Small intestine (tissue), 7 donors: ENCODE measurements around the gene ZEB1. TPM values are rescaled to one million over a fixed set of nuclear protein-coding genes. Genes with fewer than 3 reads are reported as not detected.
A peak's percentile ranks its signal among the peaks of the same experiment; 100 is the strongest.
"Not testable (repeated sequence)": the region's sequence is repeated elsewhere in the genome, so short reads cannot be mapped to it uniquely, and the experiment has no call there.

Source experiments
- DNase-seq, 2 donors: peaks; one replicate each; pipeline versions ENCODE4 v3.0.0 to v3.0.0-alpha.2; 2013
- FAIRE-seq: peaks from 2 replicates; lab custom pipeline; 2012; peaks lifted over from hg19 to GRCh38; lab: Jason Lieb, UNC
- H3K27ac ChIP-seq, 3 donors: one replicate each; pipeline ENCODE4 v1.5.1; 2013; ENCODE audit warnings: low read length in 2 of 3, mild to moderate bottlenecking in 2 of 3, control low read depth in 1 of 3, inconsistent platforms in 1 of 3, low read depth in 1 of 3, moderate library complexity in 1 of 3
- H3K27me3 ChIP-seq, 3 donors: one replicate each; pipeline ENCODE4 v1.6.1; 2013; ENCODE audit warnings: low read length in 3 of 3, inconsistent platforms in 1 of 3; ENCODE audit not compliant: control insufficient read depth in 3 of 3, insufficient read depth in 3 of 3
- H3K36me3 ChIP-seq, 3 donors: one replicate each; pipeline ENCODE4 v1.6.1; 2013; ENCODE audit warnings: low read length in 3 of 3, inconsistent platforms in 1 of 3, low read depth in 1 of 3, mild to moderate bottlenecking in 1 of 3, moderate library complexity in 1 of 3; ENCODE audit not compliant: control insufficient read depth in 3 of 3, insufficient read depth in 2 of 3
- H3K4me1 ChIP-seq, 3 donors: one replicate each; pipeline ENCODE4 v1.6.1; 2013; ENCODE audit warnings: low read length in 2 of 3, inconsistent platforms in 1 of 3, low read depth in 1 of 3, mild to moderate bottlenecking in 1 of 3, moderate library complexity in 1 of 3; ENCODE audit not compliant: control insufficient read depth in 3 of 3, insufficient read depth in 2 of 3
- H3K4me3 ChIP-seq, 3 donors: one replicate each; pipeline ENCODE4 v1.5.1; 2013; ENCODE audit warnings: low read length in 3 of 3, control low read depth in 1 of 3, inconsistent platforms in 1 of 3, low read depth in 1 of 3, mild to moderate bottlenecking in 1 of 3, moderate library complexity in 1 of 3
- H3K9me3 ChIP-seq, 2 donors: one replicate each; pipeline ENCODE4 v1.6.1; 2013; ENCODE audit warnings: low read depth in 1 of 2, low read length in 1 of 2; ENCODE audit not compliant: control insufficient read depth in 2 of 2, insufficient read depth in 1 of 2
- WGBS, 3 donors: extraction: QIAGEN DNeasy Blood & Tissue Kit; methylation state at CpG; one replicate each; pipeline ENCODE4 v1.1.7; 2013; 5-methylcytosine and 5-hydroxymethylcytosine counted together
- polyA plus RNA-seq, 4 donors: library from polyadenylated mRNA; stranded (reverse) in 3 of 4; unstranded in 1 of 4; fragments of 200-250 nt in 3 of 4; fragments of 120-200 nt in 1 of 4; gene quantifications; one replicate each; pipeline versions ENCODE4 v1.2.1 to v1.2.3, GENCODE V29; 2013
- donor health status: healthy with polysubstance abuse.
- donor health status: control.
- donor health status: control.
- donor health status: Bipolar disorder and iron deficiency.
- donor health status: healthy.

ZEB1 gene
- polyA plus RNA-seq, 4 donors = 2.7 to 10.4 (median 6.9) TPM

GRCh38 chr10:31364238-31364637 is 45.2 kb downstream of the ZEB1 start:
- H3K4me1 ChIP-seq, H3K36me3 ChIP-seq, H3K4me3 ChIP-seq, FAIRE-seq, DNase-seq, H3K27ac ChIP-seq, H3K27me3 ChIP-seq: not testable (repeated sequence)
- peaks cover 0 to 15% of the 10 kb centered on the region in 2 donors for H3K9me3 ChIP-seq
- 96 to 98% (median 96%) methylated on average over 13 of the region's 13 CpGs for WGBS, 3 donors

- Histone ChIP-seq H3K36me3 (peaks cover 0 to 4% (median 0%) of the 10 kb centered on the region in 3 donors), H3K27me3 (no peaks in the 10 kb centered on the region), H3K27ac (no peak overlapping the region), H3K9me3 (peaks cover 0 to 13% of the 10 kb centered on the region in 2 donors), H3K4me3 (no peak overlapping the region), H3K4me1 (no peaks in the 10 kb centered on the region)
- WGBS, 3 donors = 91 to 95% (median 91%) methylated on average over 4 of the region's 4 CpGs
- FAIRE-seq = no peak
- no peak for DNase-seq
These were observed 47.7 kb downstream of the ZEB1 start for GRCh38 chr10:31366703-31367102.

GRCh38 chr10:31368724-31369123 is 49.7 kb downstream of the ZEB1 start:
- no peak for FAIRE-seq
- Histone ChIP-seq H3K27me3 (no peaks in the 10 kb centered on the region), H3K9me3 (no peaks in the 10 kb centered on the region), H3K27ac (no peak overlapping the region), H3K36me3 (no peaks in the 10 kb centered on the region), H3K4me1 (no peaks in the 10 kb centered on the region), H3K4me3 (no peak overlapping the region)
- no peak for DNase-seq

GRCh38 chr10:31372439-31372838 is 53.4 kb downstream of the ZEB1 start:
- DNase-seq (no peak), FAIRE-seq (no peak)
- H3K4me1 ChIP-seq = no peaks in the 10 kb centered on the region
- whole genome bisulfite sequencing, 3 donors = 70 to 86% (median 73%) methylated on average over 3 of the region's 3 CpGs
- no peaks in the 10 kb centered on the region for H3K27me3 ChIP-seq
- no peaks in the 10 kb centered on the region for H3K9me3 ChIP-seq
- no peak overlapping the region for H3K27ac ChIP-seq
- no peak overlapping the region for H3K4me3 ChIP-seq
- no peaks in the 10 kb centered on the region for H3K36me3 ChIP-seq

GRCh38 chr10:31374146-31374696 is 55.2 kb downstream of the ZEB1 start:
- FAIRE-seq = no peak
- no peaks in the 10 kb centered on the region for H3K27me3 ChIP-seq
- no peak overlapping the region for H3K4me3 ChIP-seq
- WGBS, 3 donors = 80 to 88% (median 80%) methylated on average over 2 of the region's 2 CpGs
- DNase-seq = no peak
- no peaks in the 10 kb centered on the region for H3K36me3 ChIP-seq
- no peak overlapping the region for H3K27ac ChIP-seq
- H3K9me3 ChIP-seq = no peaks in the 10 kb centered on the region
- H3K4me1 ChIP-seq = no peaks in the 10 kb centered on the region

GRCh38 chr10:31381171-31381570 is 62.2 kb downstream of the ZEB1 start:
- no peak overlapping the region for H3K4me3 ChIP-seq
- H3K9me3 ChIP-seq = no peaks in the 10 kb centered on the region
- H3K27ac ChIP-seq = no peak overlapping the region
- WGBS, 3 donors = 83 to 90% (median 83%) methylated on average over 1 of the region's 1 CpG
- no peaks in the 10 kb centered on the region for H3K36me3 ChIP-seq
- H3K4me1 ChIP-seq = no peaks in the 10 kb centered on the region
- no peaks in the 10 kb centered on the region for H3K27me3 ChIP-seq
- FAIRE-seq (peak; percentile 92), DNase-seq (no peak)

- FAIRE-seq = no peak
- Histone ChIP-seq H3K27me3 (no peaks in the 10 kb centered on the region), H3K27ac (no peak overlapping the region), H3K4me1 (no peaks in the 10 kb centered on the region), H3K4me3 (no peak overlapping the region), H3K36me3 (no peaks in the 10 kb centered on the region), H3K9me3 (no peaks in the 10 kb centered on the region)
- DNase-seq = no peak
- WGBS, 3 donors = 83 to 90% (median 90%) methylated on average over 6 of the region's 6 CpGs
These were observed 62.8 kb downstream of the ZEB1 start for GRCh38 chr10:31381766-31382316.

- Histone ChIP-seq H3K27me3 (no peaks in the 10 kb centered on the region), H3K4me3 (no peak overlapping the region), H3K9me3 (no peaks in the 10 kb centered on the region), H3K27ac (no peak overlapping the region), H3K36me3 (no peaks in the 10 kb centered on the region), H3K4me1 (no peaks in the 10 kb centered on the region)
- FAIRE-seq (no peak), DNase-seq (no peak)
- WGBS, 3 donors = 81 to 91% (median 89%) methylated on average over 8 of the region's 8 CpGs
These were observed 65.0 kb downstream of the ZEB1 start for GRCh38 chr10:31383810-31384588.
